Kidney epithelial cell (primary cell): ENCODE measurements around the gene STUM. TPM values are rescaled to one million over a fixed set of nuclear protein-coding genes. Genes with fewer than 3 reads are reported as not detected.

Experiments
- DNase-seq: peaks from one replicate; pipeline ENCODE4 v3.0.0-alpha.2; 2010; ENCODE audit warnings: low read depth
- H3K27me3 ChIP-seq: 2 replicates; pipeline ENCODE4 v1.6.0; 2011; ENCODE audit warnings: low read length; ENCODE audit not compliant: control insufficient read depth, insufficient read depth
- H3K36me3 ChIP-seq: 2 replicates; pipeline ENCODE4 v1.5.1; 2011; ENCODE audit warnings: low read length; ENCODE audit not compliant: control insufficient read depth, insufficient read depth
- H3K4me3 ChIP-seq: 2 replicates; pipeline ENCODE4 v1.5.1; 2011; ENCODE audit warnings: low read depth, mild to moderate bottlenecking, control low read depth, low read length
- total RNA-seq: library from RNA; depleted of rRNA; stranded (reverse); fragments of >200 nt; gene quantifications from 2 replicates; pipeline ENCODE4 v1.2.3, GENCODE V29; 2015
- TF ChIP-seq, protein P1 (sequence below): IDR thresholded peaks from 2 replicates; pipeline ENCODE4 v1.5.1; 2011; ENCODE audit warnings: mild to moderate bottlenecking, moderate library complexity, low read length, control low read depth, inconsistent platforms; ENCODE audit not compliant: insufficient read depth, poor library complexity, severe bottlenecking

The STUM gene
- total RNA-seq, 1 donor from 2014 or later = 0.04 TPM

DNA sequence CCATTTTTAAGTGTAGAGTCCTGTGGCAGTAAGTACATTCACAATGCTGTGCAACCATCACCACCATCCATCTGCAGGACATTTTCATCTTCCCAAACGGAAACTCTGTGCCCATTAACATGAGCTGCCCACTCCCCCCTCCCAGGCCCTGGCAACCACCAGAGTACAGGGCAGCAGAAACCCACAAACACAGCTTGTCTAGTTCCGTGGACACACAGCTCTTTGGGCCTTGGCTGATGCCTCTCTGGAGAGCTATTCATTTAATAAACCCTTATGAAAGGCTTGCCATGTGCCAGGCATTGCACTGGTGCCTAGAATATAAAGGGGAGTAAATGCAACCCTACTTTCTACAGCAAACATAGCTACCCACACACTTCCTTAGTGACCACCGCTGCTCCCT is 28.0 kb downstream of the STUM start:
- no peaks in the 10 kb centered on the region for H3K36me3 ChIP-seq
- peaks cover 4% of the 10 kb centered on the region for H3K27me3 ChIP-seq
- TF ChIP-seq, protein P1, sequence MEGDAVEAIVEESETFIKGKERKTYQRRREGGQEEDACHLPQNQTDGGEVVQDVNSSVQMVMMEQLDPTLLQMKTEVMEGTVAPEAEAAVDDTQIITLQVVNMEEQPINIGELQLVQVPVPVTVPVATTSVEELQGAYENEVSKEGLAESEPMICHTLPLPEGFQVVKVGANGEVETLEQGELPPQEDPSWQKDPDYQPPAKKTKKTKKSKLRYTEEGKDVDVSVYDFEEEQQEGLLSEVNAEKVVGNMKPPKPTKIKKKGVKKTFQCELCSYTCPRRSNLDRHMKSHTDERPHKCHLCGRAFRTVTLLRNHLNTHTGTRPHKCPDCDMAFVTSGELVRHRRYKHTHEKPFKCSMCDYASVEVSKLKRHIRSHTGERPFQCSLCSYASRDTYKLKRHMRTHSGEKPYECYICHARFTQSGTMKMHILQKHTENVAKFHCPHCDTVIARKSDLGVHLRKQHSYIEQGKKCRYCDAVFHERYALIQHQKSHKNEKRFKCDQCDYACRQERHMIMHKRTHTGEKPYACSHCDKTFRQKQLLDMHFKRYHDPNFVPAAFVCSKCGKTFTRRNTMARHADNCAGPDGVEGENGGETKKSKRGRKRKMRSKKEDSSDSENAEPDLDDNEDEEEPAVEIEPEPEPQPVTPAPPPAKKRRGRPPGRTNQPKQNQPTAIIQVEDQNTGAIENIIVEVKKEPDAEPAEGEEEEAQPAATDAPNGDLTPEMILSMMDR = no peak
- H3K4me3 ChIP-seq = no peak overlapping the region
- DNase-seq = no peak

DNA sequence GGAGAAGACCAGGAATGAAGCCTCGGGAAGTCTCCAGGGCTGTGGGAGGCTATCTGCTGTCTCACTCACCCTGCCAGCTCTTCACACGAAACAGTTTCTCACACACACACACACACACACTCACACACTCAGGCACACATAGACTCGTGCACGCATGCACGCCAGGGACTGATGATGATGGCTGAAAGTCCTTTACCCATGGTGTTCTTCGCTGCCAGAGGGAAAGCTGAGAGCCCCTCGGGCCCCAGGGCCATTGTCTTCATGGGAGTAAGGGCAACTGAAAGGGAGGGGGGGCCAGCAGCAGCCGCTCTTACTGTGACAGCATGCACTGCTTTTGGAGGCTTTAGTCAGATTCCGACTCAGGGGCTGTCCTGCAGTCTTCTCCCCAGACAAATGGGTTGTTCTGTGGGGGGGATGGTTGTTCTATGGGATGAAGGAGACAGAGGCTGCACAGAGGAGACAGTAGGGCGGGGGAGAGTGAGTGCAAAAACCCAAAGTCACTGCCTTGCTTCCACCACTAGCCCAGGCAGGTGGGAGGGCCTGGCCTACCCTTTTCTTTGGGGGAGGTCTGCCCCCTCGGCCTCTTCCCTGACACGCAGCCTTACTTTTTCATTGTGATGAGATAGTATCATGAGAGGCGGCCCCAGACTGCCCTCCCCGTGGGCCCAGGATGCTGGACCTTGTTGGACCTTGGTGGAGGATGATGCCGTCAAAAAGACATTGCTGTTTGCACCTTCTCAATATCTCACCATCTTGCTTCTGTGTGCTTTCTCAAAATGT is 29.0 kb downstream of the STUM start:
- TF ChIP-seq, protein P1 = no peak
- no peak overlapping the region for H3K4me3 ChIP-seq
- no peak for DNase-seq

DNA sequence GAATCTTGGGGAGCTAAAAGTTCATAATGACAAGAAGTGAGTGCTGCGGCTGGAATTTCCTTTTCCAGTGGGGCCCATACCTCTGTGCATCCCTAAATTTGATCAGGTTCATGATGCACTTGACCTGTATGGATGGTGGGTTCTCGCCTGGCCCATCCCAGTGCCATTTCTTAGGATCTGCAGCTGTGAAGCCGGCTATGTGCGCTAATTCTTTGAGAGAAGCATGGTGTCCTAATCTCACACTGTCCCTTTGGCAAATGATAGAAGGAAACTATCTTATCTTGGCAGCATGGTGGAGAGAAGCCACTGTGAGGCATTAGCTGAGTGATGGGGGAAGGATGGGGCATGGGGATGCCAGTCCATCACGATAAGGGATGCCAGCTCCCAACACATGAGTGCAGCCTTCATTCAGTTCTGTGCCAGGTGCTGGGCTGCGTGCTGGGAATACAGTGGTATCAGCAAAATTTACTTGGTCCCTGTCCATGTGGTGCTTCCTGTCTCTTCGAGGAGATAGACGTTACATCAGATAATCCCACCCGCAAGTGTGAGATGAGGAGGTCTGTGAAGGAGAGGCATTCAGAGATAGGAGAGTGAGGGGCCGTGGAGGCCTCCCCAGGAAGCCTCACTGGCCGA is 30.5 kb downstream of the STUM start:
- no peak for DNase-seq
- no peak overlapping the region for H3K4me3 ChIP-seq
- H3K36me3 ChIP-seq = no peaks in the 10 kb centered on the region
- TF ChIP-seq, protein P1 = no peak
- H3K27me3 ChIP-seq = no peaks in the 10 kb centered on the region

More for the DNA sequence above, 29.0 kb downstream of the STUM start:
- peaks cover under 1% of the 10 kb centered on the region for H3K27me3 ChIP-seq
- H3K36me3 ChIP-seq = no peaks in the 10 kb centered on the region

DNA sequence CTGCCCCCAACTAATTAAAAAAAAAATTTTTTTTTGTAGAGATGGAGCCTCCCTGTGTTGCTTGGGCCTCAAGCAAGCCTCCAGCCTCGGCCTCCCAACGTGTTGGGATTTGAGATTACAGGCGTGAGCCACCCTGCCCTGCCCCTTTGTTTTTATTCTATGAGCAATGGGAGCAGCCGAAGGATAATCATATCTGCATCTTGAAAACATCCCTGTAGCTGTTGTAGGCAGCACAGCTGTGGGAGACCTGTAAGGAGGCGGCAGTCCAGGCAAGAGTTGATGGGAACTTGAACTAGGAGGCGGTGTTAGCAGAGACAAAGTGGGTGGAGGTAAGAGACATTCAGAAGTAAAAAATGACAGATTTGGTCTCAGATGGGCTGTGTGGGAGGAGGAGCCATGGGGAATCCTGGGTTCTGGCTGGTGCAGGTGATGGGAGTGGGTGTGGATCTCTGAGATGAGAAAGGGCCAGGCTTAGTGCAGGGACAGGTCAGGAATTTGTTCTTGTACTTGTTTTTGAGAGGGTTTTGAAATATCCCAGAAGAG is 31.3 kb downstream of the STUM start:
- Histone ChIP-seq H3K36me3 (no peaks in the 10 kb centered on the region), H3K27me3 (no peaks in the 10 kb centered on the region), H3K4me3 (no peak overlapping the region)
- TF ChIP-seq, protein P1 = no peak
- DNase-seq = no peak

DNA sequence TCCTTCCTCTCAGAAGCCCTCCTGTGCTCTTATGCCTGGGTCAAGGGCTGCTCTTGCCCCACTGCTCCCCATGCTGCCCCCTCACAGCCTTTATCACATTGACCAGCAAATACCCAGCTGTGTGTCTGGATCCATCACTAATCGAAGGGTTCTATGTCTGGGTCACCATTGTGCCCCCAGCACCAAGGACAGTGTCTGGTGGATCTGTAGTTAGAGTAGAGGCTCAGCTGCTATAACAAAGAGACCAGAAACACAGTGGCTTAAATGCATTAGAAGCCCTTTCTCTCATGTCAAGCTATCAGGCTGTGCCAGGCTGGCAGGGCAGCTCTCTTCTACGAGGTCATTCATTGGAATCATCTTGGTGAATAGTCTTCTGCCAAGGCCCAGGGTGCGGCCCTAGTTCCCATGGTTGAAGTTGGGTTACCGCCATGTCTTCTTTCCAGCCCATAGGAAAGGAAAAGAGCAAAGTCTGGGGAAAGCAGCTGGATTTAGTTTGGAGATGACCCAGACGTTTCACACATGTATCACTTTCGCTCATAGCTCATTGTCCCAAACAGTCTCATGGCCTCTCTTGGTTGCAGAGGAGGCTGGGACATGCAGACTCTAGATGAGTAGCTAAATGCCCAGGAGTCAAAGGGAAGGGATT is 32.2 kb downstream of the STUM start:
- TF ChIP-seq, protein P1 = no peak
- no peak for DNase-seq
- H3K27me3 ChIP-seq = no peaks in the 10 kb centered on the region
- no peak overlapping the region for H3K4me3 ChIP-seq
- no peaks in the 10 kb centered on the region for H3K36me3 ChIP-seq
